ENCODE measurements around the gene PSMF1.

The PSMF1 gene

GRCh38 chr20:1165941-1166340, 47.5 kb downstream of the PSMF1 start:
- TF ChIP-seq, protein P1, sequence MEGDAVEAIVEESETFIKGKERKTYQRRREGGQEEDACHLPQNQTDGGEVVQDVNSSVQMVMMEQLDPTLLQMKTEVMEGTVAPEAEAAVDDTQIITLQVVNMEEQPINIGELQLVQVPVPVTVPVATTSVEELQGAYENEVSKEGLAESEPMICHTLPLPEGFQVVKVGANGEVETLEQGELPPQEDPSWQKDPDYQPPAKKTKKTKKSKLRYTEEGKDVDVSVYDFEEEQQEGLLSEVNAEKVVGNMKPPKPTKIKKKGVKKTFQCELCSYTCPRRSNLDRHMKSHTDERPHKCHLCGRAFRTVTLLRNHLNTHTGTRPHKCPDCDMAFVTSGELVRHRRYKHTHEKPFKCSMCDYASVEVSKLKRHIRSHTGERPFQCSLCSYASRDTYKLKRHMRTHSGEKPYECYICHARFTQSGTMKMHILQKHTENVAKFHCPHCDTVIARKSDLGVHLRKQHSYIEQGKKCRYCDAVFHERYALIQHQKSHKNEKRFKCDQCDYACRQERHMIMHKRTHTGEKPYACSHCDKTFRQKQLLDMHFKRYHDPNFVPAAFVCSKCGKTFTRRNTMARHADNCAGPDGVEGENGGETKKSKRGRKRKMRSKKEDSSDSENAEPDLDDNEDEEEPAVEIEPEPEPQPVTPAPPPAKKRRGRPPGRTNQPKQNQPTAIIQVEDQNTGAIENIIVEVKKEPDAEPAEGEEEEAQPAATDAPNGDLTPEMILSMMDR (IDR thresholded peaks at IDR 0.05; ENCODE audit: control insufficient read depth, extremely low read depth, insufficient read depth), result no peak
- no peak overlapping the region for H3K4me3 ChIP-seq (ENCODE audit: low read depth, low read length)
- no peak for DNase-seq (ENCODE audit: low read depth)

GRCh38 chr20:1166948-1167720, 48.7 kb downstream of the PSMF1 start:
- TF ChIP-seq, protein P1 (IDR thresholded peaks at IDR 0.05; ENCODE audit: control insufficient read depth, extremely low read depth, insufficient read depth), result no peak
- no peak for DNase-seq (ENCODE audit: low read depth)
- H3K4me3 ChIP-seq (ENCODE audit: low read depth, low read length), result no peak overlapping the region

DNA sequence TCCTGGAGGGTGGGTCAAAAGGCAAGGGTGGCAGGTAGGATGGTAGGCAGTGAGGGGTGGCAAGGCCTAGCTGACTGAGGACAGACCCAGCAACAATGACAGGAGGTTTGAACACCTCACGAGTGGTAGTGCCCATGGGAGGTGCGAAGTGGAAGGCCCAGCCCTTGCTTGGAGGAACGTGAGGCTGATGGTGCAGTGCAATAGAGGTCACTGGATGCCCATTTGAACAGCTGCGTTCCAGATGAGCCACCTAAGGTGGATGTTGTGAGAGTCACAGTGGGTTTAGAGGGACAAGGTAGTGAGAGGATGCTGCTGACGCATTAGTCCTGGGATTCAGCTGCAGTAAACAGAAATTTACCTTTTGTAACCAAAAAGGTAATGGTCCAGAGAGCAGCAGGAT, 50.8 kb downstream of the PSMF1 start:
- DNase-seq (ENCODE audit: low read depth), result no peak
- TF ChIP-seq, protein P1 (IDR thresholded peaks at IDR 0.05; ENCODE audit: control insufficient read depth, extremely low read depth, insufficient read depth), result no peak
- no peak overlapping the region for H3K4me3 ChIP-seq (ENCODE audit: low read depth, low read length)

- TF ChIP-seq, protein P1 (IDR thresholded peaks at IDR 0.05; ENCODE audit: control insufficient read depth, extremely low read depth, insufficient read depth), result no peak
- no peak for DNase-seq (ENCODE audit: low read depth)
- no peak overlapping the region for H3K4me3 ChIP-seq (ENCODE audit: low read depth, low read length)
Measured at GRCh38 chr20:1171461-1172093, 53.2 kb downstream of the PSMF1 start.

DNA sequence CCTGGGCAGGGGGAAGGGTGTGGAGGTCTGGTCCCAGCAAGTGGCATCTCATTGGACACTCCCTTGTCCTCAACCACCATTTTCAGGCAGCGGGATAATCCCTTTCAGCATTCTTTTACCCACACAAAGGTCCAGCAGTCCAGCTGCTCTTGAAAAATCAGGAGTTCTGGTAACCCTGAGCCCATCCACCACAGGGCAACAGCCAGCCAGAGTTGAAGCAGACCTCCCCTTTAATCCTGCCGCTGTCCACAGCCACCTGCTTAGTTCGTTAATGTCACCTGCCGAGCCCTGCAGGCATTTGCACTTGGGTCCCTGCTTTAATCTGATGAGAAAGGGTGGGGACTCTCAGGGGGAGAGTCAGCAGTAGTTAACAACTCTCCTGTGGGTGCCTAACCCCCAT, 55.3 kb downstream of the PSMF1 start:
- no peak for DNase-seq (ENCODE audit: low read depth)
- no peak overlapping the region for H3K4me3 ChIP-seq (ENCODE audit: low read depth, low read length)
- TF ChIP-seq, protein P1 (IDR thresholded peaks at IDR 0.05; ENCODE audit: control insufficient read depth, extremely low read depth, insufficient read depth), result no peak

GRCh38 chr20:1174787-1175186, 56.4 kb downstream of the PSMF1 start:
- H3K4me3 ChIP-seq (ENCODE audit: low read depth, low read length), result no peak overlapping the region
- DNase-seq (ENCODE audit: low read depth), result no peak
- TF ChIP-seq, protein P1 (IDR thresholded peaks at IDR 0.05; ENCODE audit: control insufficient read depth, extremely low read depth, insufficient read depth), result no peak

Data from LNCaP clone FGC (cell line).